Hepatocyte (in vitro differentiated cells): ENCODE measurements around the gene NUP214.

Experiments used
- EZH2 ChIP-seq: fragments of 200-600 bp; sonication (generic); IDR thresholded peaks from 2 replicates; pipeline ENCODE4 v1.6.1; 2016; ENCODE audit warnings: antibody characterized with exemption, mild to moderate bottlenecking, borderline replicate concordance
- EZH2phosphoT487 ChIP-seq: fragments of 200-600 bp; sonication (generic); IDR thresholded peaks from one replicate; pipeline ENCODE4 v1.6.1; 2018; ENCODE audit warnings: antibody characterized with exemption, mild to moderate bottlenecking, low read depth, moderate library complexity; ENCODE audit not compliant: unreplicated experiment, severe bottlenecking
- TF ChIP-seq, protein P1 (sequence below): fragments of 200-600 bp; sonication (generic); IDR thresholded peaks from 2 replicates; pipeline ENCODE4 v1.5.1; 2016; ENCODE audit warnings: antibody characterized with exemption, mild to moderate bottlenecking; ENCODE audit not compliant: poor library complexity

DNA sequence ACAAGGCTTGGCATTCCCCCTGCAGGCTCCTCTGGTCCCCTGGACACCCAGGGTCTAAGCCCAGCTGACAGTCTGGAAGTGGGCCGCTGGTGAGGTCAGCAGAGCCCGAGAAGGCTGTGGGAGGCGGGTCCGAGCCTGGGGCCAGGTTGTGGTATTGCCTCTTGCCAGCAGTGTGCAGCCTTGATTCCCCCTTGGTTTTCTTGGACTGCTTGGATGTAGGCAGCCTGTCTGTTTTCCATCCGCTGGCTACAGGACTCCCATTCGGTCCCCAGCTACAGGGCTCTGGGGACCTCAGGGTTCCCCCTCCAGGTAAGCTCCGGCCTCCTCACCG, 27.5 kb upstream of the NUP214 start:
- TF ChIP-seq, protein P1, sequence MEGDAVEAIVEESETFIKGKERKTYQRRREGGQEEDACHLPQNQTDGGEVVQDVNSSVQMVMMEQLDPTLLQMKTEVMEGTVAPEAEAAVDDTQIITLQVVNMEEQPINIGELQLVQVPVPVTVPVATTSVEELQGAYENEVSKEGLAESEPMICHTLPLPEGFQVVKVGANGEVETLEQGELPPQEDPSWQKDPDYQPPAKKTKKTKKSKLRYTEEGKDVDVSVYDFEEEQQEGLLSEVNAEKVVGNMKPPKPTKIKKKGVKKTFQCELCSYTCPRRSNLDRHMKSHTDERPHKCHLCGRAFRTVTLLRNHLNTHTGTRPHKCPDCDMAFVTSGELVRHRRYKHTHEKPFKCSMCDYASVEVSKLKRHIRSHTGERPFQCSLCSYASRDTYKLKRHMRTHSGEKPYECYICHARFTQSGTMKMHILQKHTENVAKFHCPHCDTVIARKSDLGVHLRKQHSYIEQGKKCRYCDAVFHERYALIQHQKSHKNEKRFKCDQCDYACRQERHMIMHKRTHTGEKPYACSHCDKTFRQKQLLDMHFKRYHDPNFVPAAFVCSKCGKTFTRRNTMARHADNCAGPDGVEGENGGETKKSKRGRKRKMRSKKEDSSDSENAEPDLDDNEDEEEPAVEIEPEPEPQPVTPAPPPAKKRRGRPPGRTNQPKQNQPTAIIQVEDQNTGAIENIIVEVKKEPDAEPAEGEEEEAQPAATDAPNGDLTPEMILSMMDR = no peak
- no peak for TF ChIP-seq EZH2
- no peak for TF ChIP-seq EZH2phosphoT487
